Psoas muscle (tissue), 8 donors: ENCODE measurements around the gene RPAIN. TPM values are rescaled to one million over a fixed set of nuclear protein-coding genes. Genes with fewer than 3 reads are reported as not detected.

Source experiments
- ATAC-seq, 4 donors: fragments of 200-7000 bp; cut with Tn5 transposase; one replicate each; pipeline ENCODE4 v1.9.1; 2020; ENCODE audit warnings: moderate library complexity in 3 of 4, mild to moderate bottlenecking in 2 of 4
- DNase-seq, 2 donors: peaks; one replicate each; pipeline ENCODE4 v3.0.0-alpha.2; 2020
- H3K27ac ChIP-seq: fragments of 200-600 bp; one replicate; pipeline ENCODE4 v1.8.0; 2022
- H3K27me3 ChIP-seq, 3 donors: fragments of 200-600 bp in 1 of 3; one replicate each; pipeline versions ENCODE4 v1.6.1 to v1.8.0; 2013 to 2022; ENCODE audit warnings: low read length in 2 of 3, mild to moderate bottlenecking in 2 of 3, moderate library complexity in 1 of 3; ENCODE audit not compliant: insufficient read depth in 3 of 3
- H3K36me3 ChIP-seq, 2 donors: fragments of 200-600 bp in 1 of 2; one replicate each; pipeline versions ENCODE4 v1.6.1 to v1.8.0; 2013 to 2022; ENCODE audit warnings: low read depth in 1 of 2, mild to moderate bottlenecking in 1 of 2, moderate library complexity in 1 of 2; ENCODE audit not compliant: insufficient read depth in 1 of 2
- H3K4me1 ChIP-seq: fragments of 200-600 bp; one replicate; pipeline ENCODE4 v1.8.0; 2022
- H3K4me3 ChIP-seq: fragments of 200-600 bp; one replicate; pipeline ENCODE4 v1.8.0; 2022; ENCODE audit warnings: mild to moderate bottlenecking
- H3K9me3 ChIP-seq: fragments of 200-600 bp; one replicate; pipeline ENCODE4 v1.8.0; 2022
- CTCF ChIP-seq: fragments of 200-600 bp; IDR thresholded peaks from one replicate; pipeline ENCODE4 v1.8.0; 2022; ENCODE audit warnings: antibody characterized with exemption
- WGBS, 3 donors: extraction: QIAGEN DNeasy Blood & Tissue Kit; methylation state at CpG; one replicate each; pipeline versions ENCODE4 v1.1.6 to v1.1.7; 2013; 5-methylcytosine and 5-hydroxymethylcytosine counted together
- intact Hi-C, 2 donors: fragments of 100-400 bp; cut with DNase I; formaldehyde crosslinking; loops; one replicate each; pipeline versions ENCODE4 v1.11.0 to v1.14.2; 2022
- polyA plus RNA-seq, 3 donors: library from polyadenylated mRNA; stranded (reverse); fragments of 200-250 nt; gene quantifications; one replicate each; pipeline ENCODE4 v1.2.3, GENCODE V29; 2013
- total RNA-seq, 4 donors: library from RNA; stranded (reverse); fragmentation: NEBNext Ultra II Directional in 2 of 4; extraction: Animal tissue kit (Norgen Biotek cat#: 25700) in 2 of 4; gene quantifications; one replicate each; pipeline versions ENCODE4 v1.2.1 to v1.2.4, GENCODE V29; 2021 to 2023
- donor health status: healthy with polysubstance abuse.
- donor health status: DM: no; HTN: no; CAD: no; lungs with moderate emphysema.
- donor health status: Bipolar disorder and iron deficiency.
- donor health status: healthy.
- donor health status: DM: yes; HTN: yes; CAD: no.
- donor health status: DM: no; HTN: no; CAD: no.
- donor health status: DM: no; HTN: no; CAD: no.
- donor health status: DM: yes; HTN: yes; CAD: no.

Gene RPAIN
- total and polyA plus RNA-seq, 7 donors: 24.7 to 65.2 (median 28.9) TPM

- ATAC-seq (no peak), DNase-seq (no peak)
- intact Hi-C loops: no loop called here
- Histone ChIP-seq H3K4me3 (no peak overlapping the region), H3K36me3 (peaks cover 8 to 74% of the 10 kb centered on the region in 2 donors), H3K9me3 (no peaks in the 10 kb centered on the region), H3K4me1 (no peaks in the 10 kb centered on the region), H3K27me3 (no peaks in the 10 kb centered on the region), H3K27ac (no peak overlapping the region)
- 90 to 92% (median 91%) methylated on average over 22 of the region's 22 CpGs for WGBS, 3 donors
- no peak for TF ChIP-seq CTCF
Observed at GRCh38 chr17:5444209-5444608, 24.2 kb downstream of the RPAIN start.

GRCh38 chr17:5446786-5447185 lies 26.8 kb downstream of the RPAIN start:
- intact Hi-C loops: no loop called here
- TF ChIP-seq CTCF: no peak
- Histone ChIP-seq H3K27ac (no peak overlapping the region), H3K36me3 (peaks cover 12 to 94% of the 10 kb centered on the region in 2 donors), H3K4me3 (no peak overlapping the region), H3K4me1 (no peaks in the 10 kb centered on the region), H3K27me3 (no peaks in the 10 kb centered on the region), H3K9me3 (no peaks in the 10 kb centered on the region)
- ATAC-seq (no peak), DNase-seq (no peak)
- 72 to 87% (median 82%) methylated on average over 8 of the region's 8 CpGs for WGBS, 3 donors

- DNase-seq (no peak), ATAC-seq (no peak)
- Histone ChIP-seq H3K4me1 (peaks cover 7% of the 10 kb centered on the region), H3K27me3 (no peaks in the 10 kb centered on the region), H3K36me3 (peaks cover 2 to 18% of the 10 kb centered on the region in 2 donors), H3K9me3 (no peaks in the 10 kb centered on the region), H3K27ac (no peak overlapping the region), H3K4me3 (no peak overlapping the region)
- intact Hi-C loops: no loop called here
- 82 to 86% (median 85%) methylated on average over 10 of the region's 10 CpGs for WGBS, 3 donors
- TF ChIP-seq CTCF: no peak
Observed at GRCh38 chr17:5464717-5465507, 44.9 kb downstream of the RPAIN start.

- DNase-seq (no peak), ATAC-seq (no peak)
- no peak overlapping the region for H3K27ac ChIP-seq
- H3K4me3 ChIP-seq: no peak overlapping the region
- H3K4me1 ChIP-seq: peaks cover 7% of the 10 kb centered on the region
- H3K9me3 ChIP-seq: no peaks in the 10 kb centered on the region
- WGBS, 3 donors: 90% methylated on average over 4 of the region's 4 CpGs
- TF ChIP-seq CTCF: no peak
- H3K27me3 ChIP-seq: no peaks in the 10 kb centered on the region
- intact Hi-C loops: no loop called here
- peaks cover 0 to 10% of the 10 kb centered on the region in 2 donors for H3K36me3 ChIP-seq
Observed at GRCh38 chr17:5466295-5466694, 46.3 kb downstream of the RPAIN start.

GRCh38 chr17:5467416-5467815 lies 47.4 kb downstream of the RPAIN start:
- no peak overlapping the region for H3K27ac ChIP-seq
- DNase-seq (no peak), ATAC-seq (no peak)
- peak overlapping the region; percentile 95 for H3K4me3 ChIP-seq
- H3K27me3 ChIP-seq: no peaks in the 10 kb centered on the region
- WGBS, 3 donors: 6 to 8% (median 6%) methylated on average over 8 of the region's 8 CpGs
- intact Hi-C loops: no loop called here
- TF ChIP-seq CTCF: no peak
- peaks cover 0 to 17% of the 10 kb centered on the region in 2 donors for H3K36me3 ChIP-seq
- H3K9me3 ChIP-seq: no peaks in the 10 kb centered on the region
- peaks cover 7% of the 10 kb centered on the region for H3K4me1 ChIP-seq
